Activated CD8-positive, alpha-beta T cell treated with anti-CD3 and anti-CD28 coated beads for 36 hours (primary cell): ENCODE measurements around the gene SORCS2. TPM values are rescaled to one million over a fixed set of nuclear protein-coding genes. Genes with fewer than 3 reads are reported as not detected.

ENCODE experiments used
- ATAC-seq: fragments of 200-7000 bp; cut with Tn5 transposase; one replicate; pipeline ENCODE4 v1.10.0; 2021; ENCODE audit warnings: mild to moderate bottlenecking, moderate library complexity
- CTCF ChIA-PET: fragments of 350-600 bp; sonication (Branson Sonifier 250); formaldehyde crosslinking; loops from one replicate; lab custom pipeline; 2021; ENCODE audit warnings: antibody characterized with exemption; lab: Charles Lee
- POLR2A ChIA-PET: fragments of 350-600 bp; sonication (Branson Sonifier 250); formaldehyde crosslinking; loops from one replicate; lab custom pipeline; 2021; ENCODE audit warnings: antibody characterized with exemption; lab: Charles Lee
- DNase-seq: peaks from one replicate; pipeline ENCODE4 v3.0.0-alpha.2; 2020
- H3K27ac Mint-ChIP-seq: one replicate; pipeline ENCODE4 v1.8.0; 2021; ENCODE audit warnings: mild to moderate bottlenecking, mixed read lengths
- H3K27me3 Mint-ChIP-seq: one replicate; pipeline ENCODE4 v1.8.0; 2021; ENCODE audit warnings: mixed read lengths
- H3K36me3 Mint-ChIP-seq: one replicate; pipeline ENCODE4 v1.8.0; 2021; ENCODE audit warnings: low read depth, mixed read lengths
- H3K4me1 Mint-ChIP-seq: one replicate; pipeline ENCODE4 v1.8.0; 2021; ENCODE audit warnings: low read depth, mixed read lengths
- H3K4me3 Mint-ChIP-seq: one replicate; pipeline ENCODE4 v1.8.0; 2021; ENCODE audit warnings: mild to moderate bottlenecking, moderate library complexity, mixed read lengths
- H3K9me3 Mint-ChIP-seq: one replicate; pipeline ENCODE4 v1.8.0; 2021; ENCODE audit warnings: mixed read lengths
- CTCF ChIP-seq: fragments of 200-600 bp; IDR thresholded peaks from one replicate; pipeline ENCODE4 v1.8.0; 2022; ENCODE audit warnings: antibody characterized with exemption, mild to moderate bottlenecking
- intact Hi-C: fragments of 100-400 bp; cut with micrococcal nuclease; formaldehyde crosslinking; loops from one replicate; pipeline ENCODE4 v1.10.0; 2022
- total RNA-seq, 2 experiments: library from RNA; stranded (reverse); gene quantifications; one replicate each; pipeline ENCODE4 v1.2.3, GENCODE V29; 2021

The SORCS2 gene
- total RNA-seq, 2 experiments from 2014 or later: 0.05 TPM; not detected in 1

GRCh38 chr4:7709431-7709830, 517.1 kb downstream of the SORCS2 start:
- POLR2A ChIA-PET: no interaction called here

GRCh38 chr4:7710126-7710525, 517.8 kb downstream of the SORCS2 start:
- H3K27ac Mint-ChIP-seq: no peak overlapping the region
- DNase-seq: no peak
- H3K4me1 Mint-ChIP-seq: no peaks in the 10 kb centered on the region
- H3K9me3 Mint-ChIP-seq: no peaks in the 10 kb centered on the region
- H3K36me3 Mint-ChIP-seq: no peaks in the 10 kb centered on the region
- no peak for ATAC-seq
- ChIA-PET POLR2A (no interaction called here), CTCF (interaction anchor here (1.3 kb wide), 1 partner anchor 10 kb away, joined by 4 read pairs; no protein-coding TSS in a partner anchor)
- no peak for TF ChIP-seq CTCF
- no peak overlapping the region for H3K4me3 Mint-ChIP-seq
- H3K27me3 Mint-ChIP-seq: no peaks in the 10 kb centered on the region
- intact Hi-C loops: no loop called here

More at GRCh38 chr4:7709431-7709830, 517.1 kb downstream of the SORCS2 start:
- DNase-seq (no peak), ATAC-seq (no peak)
- intact Hi-C loops: no loop called here
- Mint-ChIP-seq H3K4me3 (no peak overlapping the region), H3K27me3 (no peaks in the 10 kb centered on the region), H3K4me1 (no peaks in the 10 kb centered on the region), H3K36me3 (no peaks in the 10 kb centered on the region), H3K27ac (no peak overlapping the region), H3K9me3 (no peaks in the 10 kb centered on the region)
- CTCF ChIA-PET: interaction anchor here (1.3 kb wide), 1 partner anchor 11 kb away, joined by 4 read pairs; no protein-coding TSS in a partner anchor
- TF ChIP-seq CTCF: no peak

- ChIA-PET POLR2A (no interaction called here), CTCF (interaction anchor here (1.3 kb wide), 1 partner anchor 9 kb away, joined by 4 read pairs; no protein-coding TSS in a partner anchor)
- Mint-ChIP-seq H3K36me3 (no peaks in the 10 kb centered on the region), H3K27me3 (no peaks in the 10 kb centered on the region), H3K9me3 (no peaks in the 10 kb centered on the region), H3K4me1 (no peaks in the 10 kb centered on the region), H3K27ac (no peak overlapping the region), H3K4me3 (no peak overlapping the region)
- no peak for ATAC-seq
- no peak for DNase-seq
- intact Hi-C loops: no loop called here
- TF ChIP-seq CTCF: no peak
Observed at GRCh38 chr4:7710576-7711306, 518.4 kb downstream of the SORCS2 start.

- H3K4me3 Mint-ChIP-seq: no peak overlapping the region
- ATAC-seq (no peak), DNase-seq (no peak)
- peaks cover 3% of the 10 kb centered on the region for H3K27me3 Mint-ChIP-seq
- CTCF ChIA-PET: no interaction called here
- no peaks in the 10 kb centered on the region for H3K9me3 Mint-ChIP-seq
- no peak overlapping the region for H3K27ac Mint-ChIP-seq
- no peaks in the 10 kb centered on the region for H3K36me3 Mint-ChIP-seq
- no peak for TF ChIP-seq CTCF
- intact Hi-C loops: no loop called here
- H3K4me1 Mint-ChIP-seq: no peaks in the 10 kb centered on the region
- POLR2A ChIA-PET: no interaction called here
Observed at GRCh38 chr4:7711307-7711963, 519.1 kb downstream of the SORCS2 start.
